ENCODE measurements around the gene ASCC2. TPM values are rescaled to one million over a fixed set of nuclear protein-coding genes. Genes with fewer than 3 reads are reported as not detected.
A peak's percentile ranks its signal among the peaks of the same experiment; 100 is the strongest.

ASCC2 gene
- total and polyA plus RNA-seq, 4 donors = 21.2 to 58.0 (median 39.6) TPM

GRCh38 chr22:29797351-29797750, 40.7 kb downstream of the ASCC2 start:
- DNase-seq (peak in 1 of 2 donors; percentile 60), ATAC-seq (ENCODE audit: low FRiP score) (no peak)
- Histone ChIP-seq H3K36me3 (ENCODE audit: control insufficient read depth in 1 of 2, insufficient read depth in 2 of 2, low read length in 1 of 2) (peaks cover 0 to 11% of the 10 kb centered on the region in 2 donors), H3K4me1 (ENCODE audit: control insufficient read depth in 1 of 2, insufficient read depth in 2 of 2, low read length in 2 of 2) (no peaks in the 10 kb centered on the region), H3K27me3 (ENCODE audit: control insufficient read depth in 1 of 2, insufficient read depth in 2 of 2, low read length in 1 of 2) (no peaks in the 10 kb centered on the region), H3K27ac (ENCODE audit: low read depth in 1 of 2, low read length in 2 of 2) (no peak overlapping the region), H3K9me3 (ENCODE audit: control insufficient read depth, low read length) (no peaks in the 10 kb centered on the region), H3K4me3 (ENCODE audit: low read length in 2 of 2) (no peak overlapping the region)
- 95% methylated on average over 3 of the region's 3 CpGs for WGBS, 2 donors
- intact Hi-C loops (cut with DNase I) = no loop called here

- H3K9me3 ChIP-seq (ENCODE audit: control insufficient read depth, low read length) = no peaks in the 10 kb centered on the region
- intact Hi-C loops (cut with DNase I) = no loop called here
- ATAC-seq (ENCODE audit: low FRiP score) = no peak
- 66 to 70% methylated on average over 5 of the region's 5 CpGs for WGBS, 2 donors
- no peaks in the 10 kb centered on the region for H3K27me3 ChIP-seq (ENCODE audit: control insufficient read depth in 1 of 2, insufficient read depth in 2 of 2, low read length in 1 of 2)
- peaks cover 0 to 8% of the 10 kb centered on the region in 2 donors for H3K36me3 ChIP-seq (ENCODE audit: control insufficient read depth in 1 of 2, insufficient read depth in 2 of 2, low read length in 1 of 2)
- no peaks in the 10 kb centered on the region for H3K4me1 ChIP-seq (ENCODE audit: control insufficient read depth in 1 of 2, insufficient read depth in 2 of 2, low read length in 2 of 2)
- no peak overlapping the region for H3K27ac ChIP-seq (ENCODE audit: low read depth in 1 of 2, low read length in 2 of 2)
- no peak overlapping the region for H3K4me3 ChIP-seq (ENCODE audit: low read length in 2 of 2)
- no peak for DNase-seq
These were observed 42.4 kb downstream of the ASCC2 start for GRCh38 chr22:29795663-29796062.

GRCh38 chr22:29793396-29793795, 44.7 kb downstream of the ASCC2 start:
- no peak overlapping the region for H3K4me3 ChIP-seq (ENCODE audit: low read length in 2 of 2)
- no peaks in the 10 kb centered on the region for H3K9me3 ChIP-seq (ENCODE audit: control insufficient read depth, low read length)
- no peak for DNase-seq
- no peak overlapping the region for H3K27ac ChIP-seq (ENCODE audit: low read depth in 1 of 2, low read length in 2 of 2)
- H3K27me3 ChIP-seq (ENCODE audit: control insufficient read depth in 1 of 2, insufficient read depth in 2 of 2, low read length in 1 of 2) = no peaks in the 10 kb centered on the region
- WGBS, 2 donors = 92 to 95% methylated on average over 17 of the region's 17 CpGs
- intact Hi-C loops (cut with DNase I) = no loop called here
- peaks cover 0 to 16% of the 10 kb centered on the region in 2 donors for H3K36me3 ChIP-seq (ENCODE audit: control insufficient read depth in 1 of 2, insufficient read depth in 2 of 2, low read length in 1 of 2)
- ATAC-seq (ENCODE audit: low FRiP score) = no peak
- H3K4me1 ChIP-seq (ENCODE audit: control insufficient read depth in 1 of 2, insufficient read depth in 2 of 2, low read length in 2 of 2) = no peaks in the 10 kb centered on the region

- no peaks in the 10 kb centered on the region for H3K9me3 ChIP-seq (ENCODE audit: control insufficient read depth, low read length)
- no peak for DNase-seq
- no peak overlapping the region for H3K27ac ChIP-seq (ENCODE audit: low read depth in 1 of 2, low read length in 2 of 2)
- no peaks in the 10 kb centered on the region for H3K27me3 ChIP-seq (ENCODE audit: control insufficient read depth in 1 of 2, insufficient read depth in 2 of 2, low read length in 1 of 2)
- intact Hi-C loops (cut with DNase I) = no loop called here
- H3K4me3 ChIP-seq (ENCODE audit: low read length in 2 of 2) = no peak overlapping the region
- 88 to 90% methylated on average over 5 of the region's 5 CpGs for WGBS, 2 donors
- peaks cover 0 to 16% of the 10 kb centered on the region in 2 donors for H3K36me3 ChIP-seq (ENCODE audit: control insufficient read depth in 1 of 2, insufficient read depth in 2 of 2, low read length in 1 of 2)
- no peak for ATAC-seq (ENCODE audit: low FRiP score)
- H3K4me1 ChIP-seq (ENCODE audit: control insufficient read depth in 1 of 2, insufficient read depth in 2 of 2, low read length in 2 of 2) = no peaks in the 10 kb centered on the region
These were observed 48.0 kb downstream of the ASCC2 start for GRCh38 chr22:29790061-29790460.

- H3K36me3 ChIP-seq (ENCODE audit: control insufficient read depth in 1 of 2, insufficient read depth in 2 of 2, low read length in 1 of 2) = peaks cover 0 to 16% of the 10 kb centered on the region in 2 donors
These were observed 49.5 kb downstream of the ASCC2 start for GRCh38 chr22:29788339-29789279.

GRCh38 chr22:29787371-29787980, 50.6 kb downstream of the ASCC2 start:
- Histone ChIP-seq H3K9me3 (ENCODE audit: control insufficient read depth, low read length) (no peaks in the 10 kb centered on the region), H3K27me3 (ENCODE audit: control insufficient read depth in 1 of 2, insufficient read depth in 2 of 2, low read length in 1 of 2) (no peaks in the 10 kb centered on the region), H3K4me1 (ENCODE audit: control insufficient read depth in 1 of 2, insufficient read depth in 2 of 2, low read length in 2 of 2) (no peaks in the 10 kb centered on the region), H3K4me3 (ENCODE audit: low read length in 2 of 2) (no peak overlapping the region), H3K27ac (ENCODE audit: low read depth in 1 of 2, low read length in 2 of 2) (no peak overlapping the region), H3K36me3 (ENCODE audit: control insufficient read depth in 1 of 2, insufficient read depth in 2 of 2, low read length in 1 of 2) (peaks cover 0 to 15% of the 10 kb centered on the region in 2 donors)
- WGBS, 2 donors = 58 to 61% methylated on average over 9 of the region's 9 CpGs
- intact Hi-C loops (cut with DNase I) = no loop called here
- ATAC-seq (ENCODE audit: low FRiP score) (no peak), DNase-seq (no peak)

More at GRCh38 chr22:29788339-29789279, 49.5 kb downstream of the ASCC2 start:
- H3K4me1 ChIP-seq (ENCODE audit: control insufficient read depth in 1 of 2, insufficient read depth in 2 of 2, low read length in 2 of 2) = no peaks in the 10 kb centered on the region
- no peak overlapping the region for H3K27ac ChIP-seq (ENCODE audit: low read depth in 1 of 2, low read length in 2 of 2)
- no peak for DNase-seq
- ATAC-seq (ENCODE audit: low FRiP score) = no peak
- H3K9me3 ChIP-seq (ENCODE audit: control insufficient read depth, low read length) = no peaks in the 10 kb centered on the region
- H3K27me3 ChIP-seq (ENCODE audit: control insufficient read depth in 1 of 2, insufficient read depth in 2 of 2, low read length in 1 of 2) = no peaks in the 10 kb centered on the region
- 89 to 90% methylated on average over 27 of the region's 27 CpGs for WGBS, 2 donors
- intact Hi-C loops (cut with DNase I) = no loop called here
- H3K4me3 ChIP-seq (ENCODE audit: low read length in 2 of 2) = no peak overlapping the region

- Histone ChIP-seq H3K36me3 (ENCODE audit: control insufficient read depth in 1 of 2, insufficient read depth in 2 of 2, low read length in 1 of 2) (peaks cover 0 to 10% of the 10 kb centered on the region in 2 donors), H3K27me3 (ENCODE audit: control insufficient read depth in 1 of 2, insufficient read depth in 2 of 2, low read length in 1 of 2) (no peaks in the 10 kb centered on the region), H3K9me3 (ENCODE audit: control insufficient read depth, low read length) (no peaks in the 10 kb centered on the region), H3K4me3 (ENCODE audit: low read length in 2 of 2) (no peak overlapping the region), H3K4me1 (ENCODE audit: control insufficient read depth in 1 of 2, insufficient read depth in 2 of 2, low read length in 2 of 2) (no peaks in the 10 kb centered on the region), H3K27ac (ENCODE audit: low read depth in 1 of 2, low read length in 2 of 2) (no peak overlapping the region)
- 53 to 55% methylated on average over 5 of the region's 5 CpGs for WGBS, 2 donors
- no peak for DNase-seq
- ATAC-seq (ENCODE audit: low FRiP score) = no peak
- intact Hi-C loops (cut with DNase I) = no loop called here
These were observed 52.0 kb downstream of the ASCC2 start for GRCh38 chr22:29786031-29786430.

GRCh38 chr22:29784451-29785361, 53.4 kb downstream of the ASCC2 start:
- 31 to 36% methylated on average over 9 of the region's 9 CpGs for WGBS, 2 donors
- peak in 1 of 2 donors; percentile 66 for DNase-seq

More at GRCh38 chr22:29784451-29785361, 53.4 kb downstream of the ASCC2 start:
- Histone ChIP-seq H3K36me3 (ENCODE audit: control insufficient read depth in 1 of 2, insufficient read depth in 2 of 2, low read length in 1 of 2) (peaks cover 0 to 5% of the 10 kb centered on the region in 2 donors), H3K27me3 (ENCODE audit: control insufficient read depth in 1 of 2, insufficient read depth in 2 of 2, low read length in 1 of 2) (no peaks in the 10 kb centered on the region), H3K27ac (ENCODE audit: low read depth in 1 of 2, low read length in 2 of 2) (no peak overlapping the region), H3K9me3 (ENCODE audit: control insufficient read depth, low read length) (no peaks in the 10 kb centered on the region), H3K4me3 (ENCODE audit: low read length in 2 of 2) (no peak overlapping the region), H3K4me1 (ENCODE audit: control insufficient read depth in 1 of 2, insufficient read depth in 2 of 2, low read length in 2 of 2) (no peaks in the 10 kb centered on the region)
- intact Hi-C loops (cut with DNase I) = no loop called here
- ATAC-seq (ENCODE audit: low FRiP score) = peak; percentile 62
